HG03571 (cell line): ENCODE results near the gene GCNT1.
"Not testable (repeated sequence)": the region's sequence is repeated elsewhere in the genome, so short reads cannot be mapped to it uniquely, and the experiment has no call there.

ENCODE experiments used
- ATAC-seq: cut with Tn5 transposase; IDR thresholded peaks from one replicate; pipeline ENCODE4 v1.9.1; 2021; ENCODE audit not compliant: unreplicated experiment

Gene GCNT1

GRCh38 chr9:76441551-76442322 is 17.2 kb upstream of the GCNT1 start:
- peak; percentile 68 for ATAC-seq

- ATAC-seq: no peak
Observed at GRCh38 chr9:76443887-76444286, 15.1 kb upstream of the GCNT1 start.

DNA sequence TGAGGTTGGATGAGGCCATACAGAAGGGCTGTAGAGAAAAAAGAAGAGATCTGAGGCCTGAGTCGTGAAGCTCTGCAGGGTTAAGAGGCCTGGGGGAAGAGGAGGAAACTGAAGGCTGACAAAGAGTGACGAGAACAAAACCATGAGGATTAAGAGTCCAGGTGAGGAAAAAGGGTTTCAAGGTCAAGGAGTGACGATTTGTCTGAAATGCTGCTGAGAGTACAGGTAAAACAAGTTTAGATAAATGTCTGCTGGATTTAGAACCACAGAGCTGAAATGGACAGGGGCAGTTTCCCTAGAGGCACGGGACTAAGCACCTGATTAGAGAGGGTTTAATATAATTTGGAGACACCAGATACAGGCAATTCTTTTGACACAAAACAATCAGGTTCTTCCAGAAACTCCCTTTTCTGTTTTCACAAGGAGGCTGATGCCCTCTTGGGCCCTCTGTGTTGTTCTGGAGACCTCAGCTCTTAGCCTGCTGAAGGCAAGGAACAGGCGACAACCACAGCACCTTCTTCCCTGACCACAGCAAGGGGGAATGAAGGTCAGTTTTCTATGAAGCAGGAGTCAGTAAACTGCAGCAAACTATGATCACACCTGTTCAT is 14.6 kb upstream of the GCNT1 start:
- no peak for ATAC-seq

GRCh38 chr9:76445976-76446375 is 13.0 kb upstream of the GCNT1 start:
- no peak for ATAC-seq

GRCh38 chr9:76448501-76448900 is 10.5 kb upstream of the GCNT1 start:
- no peak for ATAC-seq

GRCh38 chr9:76451234-76451633 is 7.7 kb upstream of the GCNT1 start:
- no peak for ATAC-seq

- no peak for ATAC-seq
Observed at GRCh38 chr9:76452839-76453238, 6.1 kb upstream of the GCNT1 start.

- ATAC-seq: no peak
Observed at GRCh38 chr9:76453785-76454184, 5.2 kb upstream of the GCNT1 start.

DNA sequence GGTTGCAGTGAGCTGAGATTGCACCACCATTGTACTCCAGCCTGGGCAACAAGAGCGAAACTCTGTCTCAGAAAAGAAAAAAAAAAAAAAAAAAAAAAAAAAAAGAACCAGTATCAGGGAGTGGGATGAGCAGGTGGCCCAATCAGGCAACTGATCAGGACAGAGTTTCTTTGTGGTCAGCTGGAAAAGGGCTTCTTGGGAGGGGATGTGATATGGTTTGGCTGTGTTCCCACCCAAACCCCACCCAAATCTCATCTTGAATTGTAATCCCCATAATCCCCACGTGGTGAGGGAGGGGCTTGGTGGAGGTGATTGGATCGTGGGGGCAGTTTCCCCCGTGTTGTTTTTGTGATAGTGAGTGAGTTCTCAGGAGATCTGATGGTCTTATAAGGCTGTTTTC is 4.7 kb upstream of the GCNT1 start:
- ATAC-seq: no peak

- no peak for ATAC-seq
Observed at GRCh38 chr9:76456202-76456926, 2.6 kb upstream of the GCNT1 start.

DNA sequence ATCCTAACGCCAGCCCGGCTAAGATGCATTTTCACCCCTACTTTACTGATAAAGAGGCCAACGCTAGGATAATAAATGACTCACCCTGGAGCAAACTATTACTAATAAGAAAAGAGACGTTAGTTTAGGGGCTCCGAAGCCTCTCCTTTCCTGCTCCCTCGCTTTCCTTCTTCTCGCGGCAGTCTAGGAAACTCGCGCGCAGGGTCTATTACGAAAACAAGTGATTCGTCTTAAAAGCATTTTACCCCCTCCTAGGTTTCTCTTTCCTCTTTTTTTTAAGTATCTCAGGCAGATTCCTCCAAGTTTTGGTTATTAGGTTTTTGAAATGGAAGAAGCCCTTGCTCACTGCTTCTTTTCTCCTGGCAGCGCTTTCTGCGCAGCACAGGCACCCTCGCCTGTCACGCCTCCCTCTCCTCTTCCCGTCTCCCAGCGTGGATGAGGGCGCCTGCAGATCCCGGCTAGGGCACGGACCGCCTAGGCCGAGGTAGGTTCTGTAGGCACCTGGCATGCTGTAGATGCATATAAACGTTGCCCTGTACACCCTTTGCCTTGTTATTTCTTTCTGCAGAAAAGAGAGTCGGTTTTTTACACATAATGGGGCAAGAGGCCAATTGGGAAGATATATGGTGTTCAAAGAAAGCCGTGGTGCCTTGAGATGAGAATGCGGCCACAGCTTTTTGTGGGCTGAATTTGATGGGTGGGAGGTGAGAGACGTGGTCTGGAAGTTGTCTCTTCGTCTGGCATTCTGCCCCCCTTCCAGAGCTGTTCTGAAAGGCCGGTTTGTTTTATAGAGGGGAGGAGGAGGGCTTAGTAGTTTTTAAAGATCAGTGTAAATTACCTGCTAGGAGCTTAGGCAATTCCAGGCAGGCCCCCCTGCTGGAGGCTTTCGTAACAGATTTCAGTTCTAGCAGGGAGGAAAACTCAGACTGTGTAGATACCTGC is 983 bp downstream of the GCNT1 start:
- no peak for ATAC-seq

- no peak for ATAC-seq
Observed at GRCh38 chr9:76462126-76462525, 3.1 kb downstream of the GCNT1 start.

- peak; percentile 35 for ATAC-seq
Observed at GRCh38 chr9:76463211-76463610, 4.2 kb downstream of the GCNT1 start.

- no peak for ATAC-seq
Observed at GRCh38 chr9:76464706-76465105, 5.7 kb downstream of the GCNT1 start.

DNA sequence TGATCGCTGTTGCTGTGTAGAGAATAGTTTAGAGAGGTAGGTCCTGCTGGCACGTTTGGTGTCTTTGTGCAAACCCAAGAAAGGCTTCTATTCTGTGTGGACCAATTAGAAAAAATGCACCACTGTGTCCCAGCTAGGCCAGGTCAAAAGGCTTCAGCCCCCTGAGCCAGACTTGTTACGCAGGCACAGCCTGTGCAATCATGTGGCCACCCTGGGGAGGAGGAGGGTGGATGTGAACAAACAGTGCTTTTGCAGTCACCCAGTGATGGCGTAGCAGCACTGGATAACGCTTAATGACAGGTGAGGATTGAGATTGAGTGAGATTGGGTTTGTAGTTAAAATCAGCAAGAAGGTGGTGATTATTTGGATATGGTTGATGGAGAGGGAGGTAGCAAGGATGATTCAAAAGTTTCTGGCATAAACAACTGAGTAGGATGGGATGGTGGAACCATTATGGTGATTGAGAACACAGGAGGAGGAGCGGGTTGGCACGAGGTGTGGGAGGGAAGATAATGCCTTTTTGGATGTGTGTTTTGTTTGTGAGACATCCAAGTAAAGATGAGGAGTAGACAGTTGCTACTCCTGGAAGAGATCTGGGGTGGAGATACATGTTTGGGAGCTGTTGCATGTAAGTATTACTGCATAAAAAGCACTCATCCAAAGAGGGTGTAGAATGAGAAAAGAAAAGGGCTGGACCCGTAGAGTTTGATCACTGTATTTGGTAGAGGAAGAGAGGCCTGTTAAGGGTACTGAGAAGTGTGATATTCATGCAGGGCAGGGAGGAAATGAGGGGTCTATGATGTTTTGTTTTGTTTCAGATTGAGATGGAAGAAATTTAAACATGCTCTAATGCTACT is 6.7 kb downstream of the GCNT1 start:
- no peak for ATAC-seq

DNA sequence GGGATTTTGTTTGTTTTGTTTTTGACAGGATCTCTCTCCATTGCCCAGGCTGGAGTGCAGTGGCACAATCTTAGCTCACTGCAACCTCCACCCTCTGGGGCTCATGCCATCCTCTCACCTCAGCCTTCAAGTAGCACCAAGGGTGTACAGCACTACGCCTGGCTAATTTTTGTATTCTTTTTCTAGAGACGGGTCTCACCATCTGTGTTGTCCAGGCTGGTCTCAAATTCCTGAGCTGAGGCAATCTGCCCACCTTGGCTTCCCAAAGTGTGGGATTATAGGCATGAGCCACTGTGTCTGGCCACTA is 7.3 kb downstream of the GCNT1 start:
- no peak for ATAC-seq

GRCh38 chr9:76474419-76474818 is 15.4 kb downstream of the GCNT1 start:
- ATAC-seq: no peak

- ATAC-seq: no peak
Observed at GRCh38 chr9:76475686-76476085, 16.7 kb downstream of the GCNT1 start.

DNA sequence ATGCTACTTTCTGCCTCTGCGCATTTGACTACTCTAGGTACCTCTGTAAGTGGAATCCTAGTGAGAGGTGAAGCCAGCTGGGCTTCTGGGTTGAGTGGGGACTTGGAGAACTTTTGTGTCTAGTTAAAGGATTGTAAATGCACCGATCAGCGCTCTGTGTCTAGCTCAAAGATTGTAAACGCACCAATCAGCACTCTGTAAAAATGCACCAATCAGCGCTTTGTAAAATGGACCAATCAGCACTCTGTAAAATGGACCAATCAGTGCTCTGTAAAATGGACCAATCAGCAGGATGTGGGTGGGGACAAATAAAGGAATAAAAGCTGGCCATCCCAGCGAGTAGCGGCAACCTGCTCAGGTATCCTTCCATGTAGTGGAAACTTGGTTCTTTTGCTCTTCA is 18.8 kb downstream of the GCNT1 start:
- ATAC-seq: not testable (repeated sequence)

- no peak for ATAC-seq
Observed at GRCh38 chr9:76478226-76478625, 19.2 kb downstream of the GCNT1 start.
